Activated B cell treated with CpG ODN at 0.5 μM for 24 hours (primary cell): ENCODE results near the gene SLC25A1. TPM values are rescaled to one million over a fixed set of nuclear protein-coding genes. Genes with fewer than 3 reads are reported as not detected.

Source experiments
- ATAC-seq: fragments of 200-7000 bp; cut with Tn5 transposase; one replicate; pipeline ENCODE4 v1.10.0; 2021; ENCODE audit warnings: low read depth, mild to moderate bottlenecking, moderate library complexity
- CTCF ChIA-PET: fragments of 350-600 bp; sonication (Branson Sonifier 250); formaldehyde crosslinking; loops from one replicate; lab custom pipeline; 2021; ENCODE audit warnings: antibody characterized with exemption; lab: Charles Lee
- POLR2A ChIA-PET: fragments of 350-600 bp; sonication (Branson Sonifier 250); formaldehyde crosslinking; loops from one replicate; lab custom pipeline; 2021; ENCODE audit warnings: antibody characterized with exemption; lab: Charles Lee
- DNase-seq: peaks from one replicate; pipeline ENCODE4 v3.0.0; 2022
- H3K27ac Mint-ChIP-seq: one replicate; pipeline ENCODE4 v1.8.0; 2020; ENCODE audit warnings: mixed read lengths
- H3K27me3 Mint-ChIP-seq: one replicate; pipeline ENCODE4 v1.8.0; 2021; ENCODE audit warnings: mixed read lengths
- H3K36me3 Mint-ChIP-seq: one replicate; pipeline ENCODE4 v1.8.0; 2021; ENCODE audit warnings: low read depth, mixed read lengths
- H3K4me1 Mint-ChIP-seq: one replicate; pipeline ENCODE4 v1.8.0; 2021; ENCODE audit warnings: mixed read lengths
- H3K4me3 Mint-ChIP-seq: one replicate; pipeline ENCODE4 v1.8.0; 2020; ENCODE audit warnings: mild to moderate bottlenecking, mixed read lengths
- H3K9me3 Mint-ChIP-seq: one replicate; pipeline ENCODE4 v1.8.0; 2020; ENCODE audit warnings: mixed read lengths
- CTCF ChIP-seq: fragments of 200-600 bp; IDR thresholded peaks from one replicate; pipeline ENCODE4 v1.8.0; 2022; ENCODE audit warnings: antibody characterized with exemption, mild to moderate bottlenecking
- intact Hi-C: fragments of 100-400 bp; cut with micrococcal nuclease; formaldehyde crosslinking; loops from one replicate; pipeline ENCODE4 v1.15.1; 2024
- total RNA-seq: library from RNA; stranded (reverse); gene quantifications from 2 replicates; pipeline ENCODE4 v1.2.3, GENCODE V29; 2022

Gene SLC25A1
- total RNA-seq, 1 donor from 2014 or later = 44.2 TPM

- no peak for DNase-seq
- TF ChIP-seq CTCF = no peak
- ChIA-PET CTCF (no interaction called here), POLR2A (interaction anchor here (0.7 kb wide), 1 partner anchor 13 kb away, joined by 4 read pairs; no protein-coding TSS in a partner anchor)
- no peaks in the 10 kb centered on the region for H3K27me3 Mint-ChIP-seq
- intact Hi-C loops = no loop called here
- H3K4me1 Mint-ChIP-seq = no peaks in the 10 kb centered on the region
- no peak for ATAC-seq
- no peaks in the 10 kb centered on the region for H3K36me3 Mint-ChIP-seq
- H3K4me3 Mint-ChIP-seq = no peak overlapping the region
- no peak overlapping the region for H3K27ac Mint-ChIP-seq
- H3K9me3 Mint-ChIP-seq = no peaks in the 10 kb centered on the region
These were observed 9.4 kb upstream of the SLC25A1 start for GRCh38 chr22:19187716-19188563.

DNA sequence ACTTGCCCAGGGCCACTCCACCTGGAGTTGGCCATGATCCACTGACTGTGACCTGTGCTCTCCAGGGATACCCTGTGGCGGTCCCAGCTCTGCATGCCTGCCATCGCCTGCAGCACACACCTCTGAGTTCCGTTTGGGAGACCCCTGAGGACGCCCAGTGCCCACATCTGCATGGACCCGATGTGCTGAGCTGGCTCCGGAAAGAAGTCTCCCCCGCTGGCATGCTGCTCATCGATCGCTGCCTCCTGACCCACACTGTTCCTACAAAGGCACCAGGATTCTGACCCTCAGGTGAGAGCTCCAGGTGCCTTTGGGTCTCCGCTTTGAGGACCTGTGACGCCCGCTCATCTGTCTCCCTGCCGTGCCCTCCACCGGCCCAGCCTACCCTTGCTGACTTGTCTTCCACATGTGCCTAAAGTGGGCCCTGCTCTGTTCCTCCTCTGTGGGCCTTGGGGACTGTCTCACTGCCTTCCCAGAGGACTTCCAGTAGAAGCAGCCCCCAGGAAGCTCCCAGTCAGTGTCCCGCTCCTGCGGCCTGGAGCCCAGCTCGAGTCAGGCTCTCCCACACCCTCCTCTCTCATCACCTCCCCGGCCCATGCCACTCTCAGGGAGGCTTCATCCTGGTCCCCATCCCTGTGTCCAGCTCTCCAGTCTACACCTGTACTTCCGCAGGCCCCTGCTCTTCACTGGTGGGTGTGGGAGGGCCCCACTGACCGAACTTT lies 5.9 kb upstream of the SLC25A1 start:
- DNase-seq (no peak), ATAC-seq (no peak)
- Mint-ChIP-seq H3K4me3 (no peak overlapping the region), H3K9me3 (no peaks in the 10 kb centered on the region), H3K27ac (no peak overlapping the region), H3K4me1 (no peaks in the 10 kb centered on the region), H3K36me3 (no peaks in the 10 kb centered on the region), H3K27me3 (no peaks in the 10 kb centered on the region)
- ChIA-PET CTCF (no interaction called here), POLR2A (no interaction called here)
- no peak for TF ChIP-seq CTCF
- intact Hi-C loops = no loop called here

DNA sequence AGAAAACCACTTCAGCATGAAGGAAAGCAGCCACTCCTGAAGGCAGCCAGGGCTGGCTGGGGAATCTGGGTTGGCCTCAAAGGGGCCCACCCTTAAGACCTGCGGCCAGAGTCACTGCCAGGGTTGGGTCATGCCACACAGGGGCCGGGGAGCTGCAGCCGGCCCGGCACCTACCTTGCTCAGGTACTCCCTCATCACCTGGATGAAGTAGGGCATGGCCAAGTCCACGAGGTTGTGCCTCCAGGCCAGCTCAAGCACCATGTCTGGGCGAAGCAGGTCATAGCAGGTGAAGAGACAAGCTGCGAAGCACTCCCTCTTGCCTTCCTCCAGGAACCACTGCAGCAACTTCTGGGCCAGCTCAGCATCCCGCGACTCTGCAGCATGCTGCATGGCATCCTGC lies 4.7 kb upstream of the SLC25A1 start:
- CTCF ChIA-PET = interaction anchor here (1.5 kb wide), 1 partner anchor 447 kb away, joined by 4 read pairs; no protein-coding TSS in a partner anchor
- DNase-seq (no peak), ATAC-seq (no peak)
- POLR2A ChIA-PET = no interaction called here
- intact Hi-C loops = no loop called here
- Mint-ChIP-seq H3K27ac (no peak overlapping the region), H3K36me3 (peaks cover 3% of the 10 kb centered on the region), H3K9me3 (no peaks in the 10 kb centered on the region), H3K27me3 (no peaks in the 10 kb centered on the region), H3K4me3 (no peak overlapping the region), H3K4me1 (peaks cover 3% of the 10 kb centered on the region)
- no peak for TF ChIP-seq CTCF

DNA sequence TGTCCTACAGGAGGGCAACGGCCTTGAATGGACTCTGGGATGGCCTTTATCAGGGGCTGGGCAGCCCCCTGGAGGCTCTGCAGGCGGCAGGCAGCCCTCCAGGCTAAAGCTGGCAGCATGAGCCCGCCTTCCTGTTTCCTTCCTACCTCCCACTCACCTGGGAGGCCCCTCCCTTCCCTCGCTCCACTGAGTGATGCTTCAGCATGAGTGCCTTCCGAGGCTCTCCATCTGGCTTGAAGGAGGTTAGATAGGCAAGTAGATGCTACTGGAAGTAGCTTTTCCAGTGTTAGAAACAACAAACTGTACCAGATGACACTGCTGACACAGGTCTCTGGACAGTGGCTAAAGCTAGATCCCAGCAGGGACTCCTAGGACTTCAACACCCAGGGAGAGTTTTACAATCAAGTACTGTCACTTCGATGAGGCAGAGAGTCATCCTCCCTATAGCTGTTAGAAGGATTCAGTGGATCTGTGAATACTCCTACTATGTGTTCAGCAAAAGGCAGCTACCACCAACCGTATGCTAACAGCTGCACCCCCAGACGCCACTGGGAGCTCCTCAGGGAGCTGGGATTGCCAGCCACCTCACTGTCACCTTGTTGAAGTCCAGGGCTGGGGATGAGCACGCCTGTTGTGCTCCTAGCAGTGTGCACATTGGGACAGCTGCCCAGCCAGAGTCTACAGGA lies 4.1 kb upstream of the SLC25A1 start:
- H3K9me3 Mint-ChIP-seq = no peaks in the 10 kb centered on the region
- H3K27ac Mint-ChIP-seq = no peak overlapping the region
- peaks cover 3% of the 10 kb centered on the region for H3K36me3 Mint-ChIP-seq
- no peak overlapping the region for H3K4me3 Mint-ChIP-seq
- CTCF ChIA-PET = interaction anchor here (1.5 kb wide), 1 partner anchor 447 kb away, joined by 4 read pairs; no protein-coding TSS in a partner anchor
- intact Hi-C loops = no loop called here
- DNase-seq = no peak
- POLR2A ChIA-PET = no interaction called here
- ATAC-seq = no peak
- H3K4me1 Mint-ChIP-seq = peaks cover 4% of the 10 kb centered on the region
- TF ChIP-seq CTCF = no peak
- no peaks in the 10 kb centered on the region for H3K27me3 Mint-ChIP-seq
